NCI-H1436 (cell line): ENCODE data around the gene BMP8B.
"Not testable (repeated sequence)": the region's sequence is repeated elsewhere in the genome, so short reads cannot be mapped to it uniquely, and the experiment has no call there.

ENCODE experiments used
- DNase-seq: peaks from one replicate; lab custom pipeline; 2025; lab: John Stamatoyannopoulos, UW

The BMP8B gene, protein sequence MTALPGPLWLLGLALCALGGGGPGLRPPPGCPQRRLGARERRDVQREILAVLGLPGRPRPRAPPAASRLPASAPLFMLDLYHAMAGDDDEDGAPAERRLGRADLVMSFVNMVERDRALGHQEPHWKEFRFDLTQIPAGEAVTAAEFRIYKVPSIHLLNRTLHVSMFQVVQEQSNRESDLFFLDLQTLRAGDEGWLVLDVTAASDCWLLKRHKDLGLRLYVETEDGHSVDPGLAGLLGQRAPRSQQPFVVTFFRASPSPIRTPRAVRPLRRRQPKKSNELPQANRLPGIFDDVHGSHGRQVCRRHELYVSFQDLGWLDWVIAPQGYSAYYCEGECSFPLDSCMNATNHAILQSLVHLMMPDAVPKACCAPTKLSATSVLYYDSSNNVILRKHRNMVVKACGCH

GRCh38 chr1:39788758-39789570, at the start of gene BMP8B:
Gene BMP8B (minus strand): TSS chr1:39788865. CDS start chr1:39788485, 380 bp downstream.
- DNase-seq: peak; percentile 61

DNA sequence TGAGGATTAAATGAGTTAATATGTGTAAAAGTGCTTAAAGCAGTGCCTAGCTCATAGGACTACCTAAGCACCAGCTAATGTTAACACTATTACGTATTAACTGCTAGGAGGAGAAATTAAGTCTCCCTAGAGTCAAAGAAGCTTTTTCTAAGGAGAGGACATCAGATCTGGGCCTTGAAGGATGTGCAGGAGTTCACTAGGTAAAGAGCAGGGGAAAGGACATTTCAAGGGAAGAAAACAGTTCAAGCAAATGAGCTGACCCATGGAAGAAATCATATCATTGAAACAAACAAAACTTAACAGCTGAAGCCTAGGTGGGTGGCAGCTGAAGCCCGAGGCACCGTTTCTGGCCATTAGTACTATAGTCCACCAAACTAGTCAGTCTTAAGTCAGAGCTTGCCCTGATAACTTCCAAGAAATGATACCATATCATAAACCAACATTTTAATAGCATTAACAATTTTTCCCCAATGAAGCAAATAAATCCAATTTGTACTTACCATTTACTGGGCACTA, 48.0 kb upstream of the BMP8B start:
- no peak for DNase-seq

GRCh38 chr1:39835935-39836594, 47.4 kb upstream of the BMP8B start:
- no peak for DNase-seq

DNA sequence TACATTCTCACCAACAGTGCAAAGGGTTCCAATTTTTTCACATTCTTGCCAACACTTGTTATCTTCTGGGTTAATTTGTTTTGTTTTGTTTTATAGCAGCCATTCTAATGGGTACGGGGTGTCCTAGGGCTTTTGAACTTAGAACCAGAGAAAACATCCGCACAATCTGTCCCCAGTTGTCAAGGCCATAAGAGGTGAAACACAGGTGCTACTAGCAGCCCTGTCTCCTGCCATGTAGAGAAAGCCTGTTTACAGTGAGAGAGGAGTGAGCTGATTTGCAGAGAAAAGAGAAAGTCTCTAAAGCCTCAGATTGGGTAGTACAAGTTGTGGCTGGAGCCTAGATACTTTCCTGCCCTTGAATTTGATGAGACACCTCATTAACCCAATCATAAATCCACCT, 46.4 kb upstream of the BMP8B start:
- no peak for DNase-seq

DNA sequence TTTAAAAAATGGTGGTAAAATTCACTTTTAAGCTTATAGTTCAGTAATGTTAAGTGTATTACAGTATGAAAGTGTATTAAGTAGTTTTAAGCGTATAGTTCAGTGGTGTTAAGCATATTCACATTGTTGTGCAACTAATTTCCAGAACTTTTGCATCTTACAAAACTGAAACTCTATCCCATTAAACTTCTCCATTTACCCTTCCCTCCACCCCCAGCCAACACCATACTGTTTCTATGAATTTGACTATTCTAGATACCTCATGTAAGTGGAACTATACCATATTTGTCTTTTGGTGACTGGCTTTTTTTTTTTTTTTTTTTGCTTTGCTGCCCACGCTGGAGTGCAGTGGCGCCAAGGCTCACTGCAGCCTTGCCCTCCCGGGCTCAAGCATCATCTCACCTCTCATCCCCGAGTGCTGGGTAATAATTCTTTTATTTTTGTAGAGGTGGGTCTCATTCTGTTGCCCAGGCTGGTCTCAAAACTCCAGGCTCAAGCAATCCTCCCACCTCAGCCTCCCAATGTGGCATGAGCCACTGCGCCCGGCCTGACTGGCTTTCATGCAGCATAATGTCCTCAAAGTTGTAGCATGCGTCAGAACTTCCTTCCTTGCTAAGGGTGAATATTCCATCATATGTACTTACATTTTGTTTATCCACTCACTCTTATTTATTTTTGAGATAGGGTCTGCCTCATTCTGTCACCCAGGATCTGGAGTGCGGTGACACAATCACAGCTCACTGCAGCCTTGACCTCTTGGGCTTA, 45.1 kb upstream of the BMP8B start:
- DNase-seq: no peak

- no peak for DNase-seq
Observed at GRCh38 chr1:39833121-39833520, 44.5 kb upstream of the BMP8B start.

GRCh38 chr1:39832294-39832693, 43.6 kb upstream of the BMP8B start:
- no peak for DNase-seq

- no peak for DNase-seq
Observed at GRCh38 chr1:39829791-39830533, 41.3 kb upstream of the BMP8B start.

DNA sequence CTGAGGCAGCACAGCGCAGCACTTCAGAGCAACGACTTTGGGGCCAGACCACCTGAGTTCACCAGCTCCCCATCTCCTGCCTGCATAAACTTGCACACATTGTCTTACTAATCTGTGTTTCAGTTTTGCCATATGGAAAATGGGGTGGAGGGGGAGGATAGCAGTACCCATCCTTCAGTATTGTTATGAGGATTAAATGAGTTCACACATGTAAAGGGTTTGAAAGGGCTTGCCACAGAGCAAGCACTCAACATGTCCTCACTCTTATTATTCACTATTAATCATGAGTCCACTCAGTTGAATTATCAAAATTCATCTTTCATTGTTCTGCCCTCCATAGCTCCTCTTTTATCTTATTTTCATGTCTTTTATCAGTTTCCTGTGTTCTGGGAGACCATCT, 40.1 kb upstream of the BMP8B start:
- no peak for DNase-seq

DNA sequence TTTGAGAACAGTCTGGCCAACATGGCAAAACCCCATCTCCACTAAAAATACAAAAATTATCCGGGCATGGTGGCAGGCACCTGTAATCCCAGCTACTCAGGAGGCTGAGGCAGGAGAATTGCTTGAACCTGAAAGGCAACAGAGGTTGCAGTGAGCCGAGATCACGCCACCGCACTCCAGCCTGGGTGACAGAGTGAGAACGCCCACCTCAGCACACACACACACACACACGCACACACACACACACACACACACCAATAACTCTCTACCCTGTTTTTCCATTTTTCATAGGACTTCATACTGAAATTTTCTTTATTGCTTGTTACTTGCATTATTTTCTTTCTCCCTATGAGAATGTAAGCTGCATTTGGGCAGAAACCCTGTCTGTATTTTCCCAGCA, 39.6 kb upstream of the BMP8B start:
- DNase-seq: not testable (repeated sequence)

GRCh38 chr1:39827201-39827600, 38.5 kb upstream of the BMP8B start:
- DNase-seq: no peak

GRCh38 chr1:39826583-39826982, 37.9 kb upstream of the BMP8B start:
- no peak for DNase-seq

DNA sequence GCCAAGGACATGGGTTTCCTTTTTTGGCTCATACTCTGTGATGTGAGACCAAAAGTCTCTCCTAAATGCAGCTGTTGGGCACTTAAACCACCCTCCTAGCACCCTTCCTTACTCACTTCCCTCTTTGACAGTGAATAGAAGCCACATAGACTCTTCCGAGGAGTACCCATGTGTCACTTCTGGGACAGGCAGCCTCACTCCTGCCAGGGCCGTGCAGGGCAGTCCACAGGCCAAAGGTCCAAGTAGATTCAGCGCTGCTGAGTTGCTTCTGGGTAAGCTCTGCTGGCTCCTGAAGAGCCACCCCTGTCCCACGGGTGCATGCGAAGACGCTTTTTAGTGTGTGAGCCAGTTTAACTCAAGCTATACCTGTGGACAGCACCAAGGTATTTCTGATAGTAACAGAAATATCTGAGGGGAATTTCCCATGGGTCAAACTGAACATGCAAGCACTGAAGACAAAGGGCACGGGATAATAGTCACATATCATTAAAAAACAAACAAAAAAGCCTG, 36.8 kb upstream of the BMP8B start:
- DNase-seq: no peak

DNA sequence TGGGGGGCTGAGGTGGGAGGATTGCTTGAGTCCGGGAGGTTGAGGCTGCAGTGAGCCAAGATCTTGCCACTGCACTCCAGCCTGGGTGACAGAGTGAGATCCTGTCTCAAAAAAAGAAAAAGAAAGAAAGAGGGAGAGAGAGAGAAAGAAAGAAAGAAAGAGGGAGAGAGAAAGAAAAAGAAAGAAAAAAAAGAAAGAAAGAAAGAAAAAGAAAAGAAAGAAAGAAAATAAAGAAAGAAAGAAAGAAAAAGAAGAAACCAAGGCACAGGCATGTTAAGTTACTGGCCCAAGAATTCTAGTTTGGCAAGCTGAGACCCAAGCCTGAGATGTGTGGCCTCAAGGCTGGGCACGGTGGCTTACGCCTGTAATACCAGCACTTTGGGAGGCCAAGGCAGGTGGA, 34.8 kb upstream of the BMP8B start:
- not testable (repeated sequence) for DNase-seq

DNA sequence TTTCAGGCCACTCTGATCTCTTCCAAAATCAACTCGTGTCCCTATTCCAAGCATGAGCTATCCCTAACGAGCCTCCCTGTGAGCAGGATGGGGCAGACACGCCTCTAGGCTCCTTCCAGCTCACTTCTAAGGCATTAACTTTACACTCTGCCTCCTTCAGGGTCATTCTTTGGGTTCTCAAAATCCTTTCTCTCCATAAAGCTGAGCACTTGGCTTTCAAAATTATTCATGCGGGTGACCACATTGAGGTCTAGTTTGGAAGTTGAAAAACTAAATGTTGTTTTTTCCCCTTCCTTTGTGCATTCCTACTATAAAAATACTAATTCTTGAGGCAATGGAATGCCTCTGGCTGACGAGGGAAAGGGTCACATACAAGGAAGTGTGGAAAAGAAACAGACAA, 33.5 kb upstream of the BMP8B start:
- no peak for DNase-seq

DNA sequence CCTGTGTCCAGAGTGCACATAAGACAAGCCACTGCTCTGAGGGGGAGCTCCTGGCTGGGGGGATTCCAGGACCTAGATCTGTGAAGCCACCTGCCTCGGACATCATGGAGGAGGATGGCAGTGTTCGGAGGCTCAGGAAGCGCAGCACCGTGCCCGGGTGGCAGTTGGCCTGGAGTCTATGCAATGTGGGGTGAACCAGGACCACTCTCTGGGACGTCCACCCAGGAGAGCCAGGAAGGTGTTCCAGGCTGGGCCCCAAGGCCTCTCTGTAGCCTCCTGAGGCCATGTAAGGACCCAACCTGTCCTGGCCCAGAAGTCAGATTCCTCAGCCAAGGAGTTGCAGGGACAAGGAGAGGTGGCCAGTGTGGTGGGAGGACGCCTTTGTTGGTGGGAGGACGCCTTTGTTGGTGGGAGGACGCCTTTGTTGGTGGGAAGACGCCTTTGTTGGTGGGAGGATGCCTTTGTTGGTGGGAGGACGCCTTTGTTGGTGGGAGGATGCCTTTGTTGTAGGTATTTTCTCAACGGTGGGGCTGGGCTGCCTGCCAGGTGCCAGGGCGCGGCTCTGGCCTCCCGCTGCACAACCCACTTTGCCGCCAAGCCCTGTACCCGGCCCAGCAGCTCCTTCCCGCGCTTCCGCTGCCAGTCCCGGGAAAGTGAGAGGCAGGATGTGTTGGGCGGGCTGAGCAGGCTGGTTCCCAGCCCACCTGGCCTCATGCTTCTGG, 30.6 kb upstream of the BMP8B start:
- DNase-seq: no peak

- DNase-seq: no peak
Observed at GRCh38 chr1:39818482-39818881, 29.8 kb upstream of the BMP8B start.

DNA sequence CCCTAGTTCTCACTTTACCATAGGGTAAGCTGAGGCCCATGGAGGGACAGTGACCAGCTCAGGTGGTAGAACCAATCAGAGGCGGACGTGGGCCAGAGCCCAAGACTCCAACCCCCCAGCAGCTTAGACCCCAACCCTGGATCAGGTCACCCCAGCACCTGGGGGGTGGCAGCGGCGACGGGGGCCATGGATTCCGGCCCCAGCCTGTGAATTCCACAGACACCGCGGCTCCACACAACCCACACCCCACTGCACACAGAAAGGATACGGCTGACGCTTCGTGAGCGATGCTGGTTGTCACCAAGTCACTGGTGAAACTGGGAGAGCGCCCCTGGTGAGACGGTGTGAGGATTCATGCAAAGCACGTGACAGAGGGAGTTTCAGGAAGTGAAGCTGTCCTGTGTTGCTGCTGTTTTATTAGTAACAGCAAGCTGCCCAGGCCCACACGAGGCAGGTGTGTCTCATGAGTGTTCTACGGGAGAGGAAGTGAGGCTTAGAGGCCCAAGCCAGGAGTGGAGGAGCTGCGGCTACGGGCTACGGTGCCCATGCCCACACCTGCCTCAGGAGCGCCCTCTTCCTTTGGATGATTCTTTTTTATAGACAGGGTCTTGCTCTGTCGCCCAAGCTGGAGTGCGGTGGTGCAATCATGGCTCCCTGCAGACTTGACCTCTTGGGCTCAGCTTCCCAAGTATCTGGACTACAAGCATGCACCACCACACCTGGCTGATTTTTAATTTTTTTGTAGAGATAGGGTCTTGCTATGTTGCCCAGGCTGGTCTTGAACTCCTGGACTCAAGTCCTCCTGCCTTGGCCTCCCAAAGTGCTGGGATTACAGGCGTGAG, 28.6 kb upstream of the BMP8B start:
- not testable (repeated sequence) for DNase-seq

DNA sequence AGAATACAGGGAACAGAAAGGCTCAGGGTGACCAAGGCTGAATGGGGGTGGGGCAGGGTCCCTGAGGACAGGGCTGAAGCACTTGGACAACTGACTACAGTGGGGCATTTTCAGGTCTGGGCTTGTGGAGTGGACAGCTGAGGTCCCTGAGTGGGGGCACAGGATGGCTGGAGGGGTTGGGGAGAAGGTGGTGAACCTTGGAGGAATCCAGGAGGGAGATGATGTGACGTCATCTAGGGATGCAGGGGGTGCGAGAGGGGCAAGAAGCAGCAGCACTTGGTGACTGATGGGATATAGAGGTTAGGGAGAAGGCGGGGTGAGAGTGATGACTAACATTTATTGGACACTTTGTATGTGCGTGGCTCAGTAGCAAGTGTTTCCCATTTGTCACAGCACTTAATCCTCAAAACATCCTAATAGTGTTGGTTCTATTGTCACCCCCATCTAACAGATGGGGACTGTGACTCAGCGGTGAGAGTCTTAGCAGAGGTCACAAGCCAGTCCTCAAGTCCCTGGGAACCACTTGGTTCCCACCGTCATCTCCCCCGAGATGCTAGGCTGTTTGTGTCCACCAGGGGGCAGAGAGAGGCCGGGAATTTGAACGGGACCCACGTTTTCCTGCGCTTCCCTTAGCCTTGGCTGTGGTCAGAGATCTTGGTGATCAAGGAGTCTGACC, 27.9 kb upstream of the BMP8B start:
- DNase-seq: peak; percentile 57
